Femur (tissue), 1 donor: ENCODE data around the gene C11orf42.

Source experiments
- DNase-seq: peaks from one replicate; pipeline ENCODE4 v3.0.0-alpha.2; 2017

The C11orf42 gene

DNA sequence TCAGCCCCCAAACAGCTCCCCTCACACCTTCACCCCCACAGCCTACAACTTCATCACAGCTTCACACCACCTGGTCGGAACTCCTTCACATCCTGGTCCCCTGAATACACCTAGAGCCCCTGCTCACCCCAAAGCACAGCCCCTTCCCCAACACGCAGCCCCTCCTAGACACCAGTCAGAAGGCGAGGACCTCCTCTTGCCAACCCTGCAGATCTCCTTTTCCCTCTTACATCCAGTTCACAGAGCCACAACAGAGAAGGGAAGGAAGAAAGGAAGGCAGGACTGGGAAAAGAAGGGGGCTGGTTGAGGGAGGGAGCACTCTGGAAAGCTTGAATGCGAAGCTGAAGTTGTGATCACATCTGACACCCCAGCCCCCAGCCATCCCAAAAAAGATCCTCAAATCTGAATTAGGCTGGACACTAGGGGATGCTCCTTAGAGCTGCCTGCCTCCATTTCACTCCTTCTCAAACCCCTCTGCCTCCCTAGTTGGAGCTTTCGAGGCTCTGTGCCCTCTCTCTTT lies 54.9 kb downstream of the C11orf42 start:
- no peak for DNase-seq
